Naive B cell (primary cell): ENCODE data around the gene LHFPL5. TPM values are rescaled to one million over a fixed set of nuclear protein-coding genes. Genes with fewer than 3 reads are reported as not detected.

Experiments used
- ATAC-seq, 2 donors: fragments of 150-1000 bp; cut with Tn5 transposase; 2 replicates each; pipeline ENCODE4 v1.10.0; 2021; ENCODE audit warnings: low read depth in 2 of 2, mild to moderate bottlenecking in 2 of 2, moderate library complexity in 2 of 2
- DNase-seq: peaks from one replicate; pipeline ENCODE4 v3.0.0; 2022
- H3K27ac Mint-ChIP-seq, 6 donors: one replicate each; pipeline ENCODE4 v1.8.0; 2020 to 2022; ENCODE audit warnings: mild to moderate bottlenecking in 6 of 6, mixed read lengths in 6 of 6, moderate library complexity in 5 of 6, inconsistent platforms in 2 of 6
- H3K27me3 Mint-ChIP-seq, 3 donors: one replicate each; pipeline ENCODE4 v1.8.0; 2021 to 2022; ENCODE audit warnings: mixed read lengths in 3 of 3, mild to moderate bottlenecking in 1 of 3
- H3K36me3 Mint-ChIP-seq, 2 donors: one replicate each; pipeline ENCODE4 v1.8.0; 2020 to 2022; ENCODE audit warnings: mixed read lengths in 2 of 2, inconsistent platforms in 1 of 2, mild to moderate bottlenecking in 1 of 2
- H3K4me1 Mint-ChIP-seq, 3 donors: one replicate each; pipeline ENCODE4 v1.8.0; 2020 to 2022; ENCODE audit warnings: mixed read lengths in 3 of 3, inconsistent platforms in 1 of 3, mild to moderate bottlenecking in 1 of 3, moderate library complexity in 1 of 3
- H3K4me3 Mint-ChIP-seq, 8 donors: one replicate each; pipeline ENCODE4 v1.8.0; 2020 to 2022; ENCODE audit warnings: mild to moderate bottlenecking in 8 of 8, mixed read lengths in 8 of 8, moderate library complexity in 8 of 8, inconsistent platforms in 2 of 8
- H3K9me3 Mint-ChIP-seq, 7 donors: one replicate each; pipeline ENCODE4 v1.8.0; 2020 to 2022; ENCODE audit warnings: mixed read lengths in 7 of 7, mild to moderate bottlenecking in 5 of 7, inconsistent platforms in 2 of 7, moderate library complexity in 1 of 7
- polyA plus RNA-seq, 6 donors: library from polyadenylated mRNA; unstranded; fragments of 300-500 nt; fragmentation: Illumina TruSeq; gene quantifications; one replicate each; pipeline ENCODE4 v1.2.3, GENCODE V29; 2021; ENCODE audit warnings: low read depth in 6 of 6

LHFPL5 gene
- polyA plus RNA-seq = not detected

DNA sequence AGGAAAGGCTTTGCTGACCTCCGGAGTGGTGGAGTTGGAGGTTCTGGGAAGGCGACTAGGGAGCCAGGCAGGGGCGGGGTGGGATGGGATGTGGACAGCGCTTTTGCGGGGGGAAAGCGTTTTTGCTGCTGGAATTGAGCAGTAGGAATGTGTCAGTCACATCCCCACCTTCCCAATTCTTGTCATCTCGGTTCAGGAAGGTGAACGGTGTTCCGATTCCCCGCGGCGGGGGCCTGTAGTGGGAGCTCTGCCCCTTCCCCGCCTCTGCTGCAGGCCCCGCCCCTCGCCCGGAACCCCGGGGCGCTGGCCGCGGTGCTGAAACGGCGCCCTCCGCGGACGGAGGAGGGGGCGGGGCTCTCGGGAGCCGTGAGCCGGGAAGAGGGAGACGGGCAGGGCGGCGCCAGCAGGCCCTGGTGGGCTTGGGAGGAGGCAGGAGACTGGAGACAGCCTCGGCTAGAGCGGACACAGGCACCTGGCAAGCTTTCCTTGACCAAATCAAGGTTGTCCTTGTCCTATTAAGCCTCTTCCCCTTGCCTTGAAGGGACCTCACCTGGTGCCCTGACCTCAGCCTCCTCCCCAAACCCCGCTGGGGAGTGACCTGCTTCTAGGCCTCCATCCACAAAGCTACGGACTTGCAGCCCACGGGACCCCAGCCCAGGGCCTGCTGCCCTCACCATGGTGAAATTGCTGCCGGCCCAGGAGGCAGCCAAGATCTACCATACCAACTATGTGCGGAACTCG is at the start of gene LHFPL5:
Gene LHFPL5, plus strand, starts transcription at position 357 of the 741 bp plus-strand sequence. Its CDS starts 319 bp downstream, at position 676.
- peaks cover 0 to 4% (median 0%) of the 10 kb centered on the region in 7 donors for H3K9me3 Mint-ChIP-seq
- no peaks in the 10 kb centered on the region for H3K36me3 Mint-ChIP-seq
- H3K4me1 Mint-ChIP-seq = peaks cover 0 to 8% (median 3%) of the 10 kb centered on the region in 3 donors
- peak within 1 kb of the TSS in 3 of 8 donors; percentile 5 to 45 (median 45) for H3K4me3 Mint-ChIP-seq
- peaks cover 37 to 44% (median 43%) of the 10 kb centered on the region in 3 donors for H3K27me3 Mint-ChIP-seq
- ATAC-seq = peak in 1 of 2 donors; percentile 46
- H3K27ac Mint-ChIP-seq = peak within 1 kb of the TSS in 1 of 6 donors; percentile 37
- DNase-seq = peak; percentile 26

DNA sequence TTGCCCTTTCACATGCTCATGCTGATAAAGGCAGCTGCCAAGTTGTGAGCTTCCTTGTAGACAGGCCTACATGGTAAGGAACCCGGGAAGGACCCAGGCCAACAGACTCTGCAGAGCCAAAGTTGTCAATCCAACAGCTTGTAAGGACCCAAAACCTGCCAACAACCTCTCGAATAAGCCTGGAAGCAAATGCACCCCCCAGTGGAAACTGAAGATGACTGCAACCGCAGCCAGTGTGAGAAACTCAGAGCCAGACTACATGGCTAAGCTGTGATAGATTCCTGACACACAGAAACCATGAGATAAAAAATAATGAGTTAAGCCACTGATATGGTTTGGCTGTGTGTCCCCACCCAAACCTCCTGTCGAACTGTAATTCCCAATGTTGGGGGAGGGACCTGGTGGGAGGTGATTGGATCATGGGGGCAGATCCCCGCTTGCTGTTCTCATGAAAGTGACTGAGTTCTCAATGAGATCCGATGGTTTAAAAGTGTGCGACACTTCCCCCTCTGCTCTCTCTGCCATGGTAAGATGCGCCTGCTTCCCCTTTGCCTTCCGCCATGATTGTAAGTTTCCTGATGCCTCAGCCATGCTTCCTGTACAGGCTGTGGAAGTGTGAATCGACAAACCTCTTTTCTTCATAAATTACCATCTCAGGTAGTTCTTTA is 47.6 kb upstream of the LHFPL5 start:
- H3K27me3 Mint-ChIP-seq = peaks cover 4 to 26% (median 17%) of the 10 kb centered on the region in 3 donors
- H3K36me3 Mint-ChIP-seq = no peaks in the 10 kb centered on the region
- no peak overlapping the region for H3K27ac Mint-ChIP-seq
- H3K4me3 Mint-ChIP-seq = peak overlapping the region in 2 of 8 donors; percentile 0 to 42
- DNase-seq = no peak
- peaks cover 0 to 4% (median 2%) of the 10 kb centered on the region in 7 donors for H3K9me3 Mint-ChIP-seq
- peaks cover 20 to 34% (median 26%) of the 10 kb centered on the region in 3 donors for H3K4me1 Mint-ChIP-seq
- ATAC-seq = no peak

DNA sequence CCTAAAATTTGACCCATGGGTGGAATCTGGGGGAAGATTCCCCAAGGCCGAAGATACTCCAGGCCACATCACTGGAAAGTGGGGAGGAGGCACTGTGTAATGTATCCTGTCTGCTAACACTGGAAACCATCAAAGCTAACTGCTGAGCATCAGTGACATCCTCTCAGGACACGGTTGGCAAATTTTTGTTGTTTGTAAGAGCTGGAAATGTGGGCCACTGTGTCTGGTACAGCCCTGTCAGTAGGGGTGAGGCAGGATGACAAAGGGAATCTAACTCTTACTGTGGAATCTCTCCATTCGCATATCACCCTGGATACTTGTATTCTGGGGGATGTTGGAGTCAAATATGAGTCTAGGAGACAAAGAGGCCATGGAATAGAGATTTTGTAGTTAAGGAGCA is 45.7 kb upstream of the LHFPL5 start:
- Mint-ChIP-seq H3K27me3 (peaks cover 17 to 44% (median 35%) of the 10 kb centered on the region in 3 donors), H3K27ac (no peak overlapping the region), H3K9me3 (peaks cover 0 to 4% (median 2%) of the 10 kb centered on the region in 7 donors)

DNA sequence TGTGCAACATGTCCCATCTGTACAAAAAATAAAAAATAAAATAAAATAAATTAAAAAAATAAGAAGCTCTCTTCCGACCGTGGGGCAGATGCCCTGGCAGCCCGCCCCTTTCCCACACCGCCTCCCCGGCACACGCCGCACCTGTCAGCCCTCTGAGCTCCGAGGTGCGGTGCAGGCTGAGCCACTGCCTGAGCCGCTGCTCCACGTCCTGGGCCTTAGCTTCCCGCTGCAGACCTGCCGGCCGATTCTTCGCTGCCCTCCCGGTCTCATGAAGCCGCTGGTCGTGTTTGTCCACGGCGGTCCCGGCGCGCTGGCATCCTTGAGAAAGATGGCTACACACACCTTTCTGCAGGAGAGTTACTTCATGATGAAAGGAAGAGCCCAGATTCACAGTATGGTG is 39.4 kb upstream of the LHFPL5 start:
- no peak for DNase-seq
- H3K36me3 Mint-ChIP-seq = no peaks in the 10 kb centered on the region
- no peak overlapping the region for H3K4me3 Mint-ChIP-seq
- H3K4me1 Mint-ChIP-seq = peaks cover 7 to 25% (median 23%) of the 10 kb centered on the region in 3 donors
- no peak for ATAC-seq
- peaks cover 13 to 39% (median 30%) of the 10 kb centered on the region in 3 donors for H3K27me3 Mint-ChIP-seq
- peaks cover 0 to 2% (median 0%) of the 10 kb centered on the region in 7 donors for H3K9me3 Mint-ChIP-seq
- no peak overlapping the region for H3K27ac Mint-ChIP-seq

More for the DNA sequence above, 45.7 kb upstream of the LHFPL5 start:
- Mint-ChIP-seq H3K4me3 (peak overlapping the region in 2 of 8 donors; percentile 2 to 25), H3K4me1 (peaks cover 20 to 43% (median 37%) of the 10 kb centered on the region in 3 donors), H3K36me3 (no peaks in the 10 kb centered on the region)
- ATAC-seq (peak in 1 of 2 donors; percentile 23), DNase-seq (no peak)

- ATAC-seq (no peak), DNase-seq (no peak)
- peak overlapping the region in 1 of 6 donors; percentile 53 for H3K27ac Mint-ChIP-seq
- H3K36me3 Mint-ChIP-seq = no peaks in the 10 kb centered on the region
- peaks cover 0 to 2% (median 0%) of the 10 kb centered on the region in 7 donors for H3K9me3 Mint-ChIP-seq
- H3K27me3 Mint-ChIP-seq = peaks cover 0 to 6% (median 4%) of the 10 kb centered on the region in 3 donors
- peaks cover 22 to 31% (median 29%) of the 10 kb centered on the region in 3 donors for H3K4me1 Mint-ChIP-seq
- H3K4me3 Mint-ChIP-seq = no peak overlapping the region
Observed at GRCh38 chr6:35769211-35769610, 35.9 kb upstream of the LHFPL5 start.

DNA sequence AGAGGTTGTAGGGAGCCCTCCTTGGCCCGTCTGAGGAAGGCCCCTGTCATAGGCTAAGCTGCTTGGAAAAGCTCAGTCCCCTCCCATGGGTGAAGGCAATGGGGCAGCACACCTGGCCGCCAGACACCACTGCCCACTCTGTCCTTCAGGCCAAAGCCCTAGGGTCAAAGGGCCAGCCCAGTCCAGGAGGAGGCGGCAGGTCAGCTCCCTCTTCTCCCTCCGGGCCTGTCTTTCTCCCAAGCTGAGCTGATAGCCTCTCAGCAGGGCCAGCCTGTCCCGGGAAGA is 33.9 kb upstream of the LHFPL5 start:
- Mint-ChIP-seq H3K27me3 (no peaks in the 10 kb centered on the region), H3K36me3 (no peaks in the 10 kb centered on the region), H3K9me3 (no peaks in the 10 kb centered on the region), H3K27ac (peak overlapping the region in 4 of 6 donors; percentile 4 to 92 (median 76)), H3K4me1 (peaks cover 22 to 37% (median 30%) of the 10 kb centered on the region in 3 donors), H3K4me3 (peak overlapping the region in 4 of 8 donors; percentile 68 to 84 (median 77))
- no peak for DNase-seq
- ATAC-seq = no peak

- no peak overlapping the region for H3K27ac Mint-ChIP-seq
- peaks cover 0 to 16% (median 9%) of the 10 kb centered on the region in 3 donors for H3K27me3 Mint-ChIP-seq
- H3K36me3 Mint-ChIP-seq = no peaks in the 10 kb centered on the region
- H3K4me1 Mint-ChIP-seq = peaks cover 29 to 44% (median 43%) of the 10 kb centered on the region in 3 donors
- no peaks in the 10 kb centered on the region for H3K9me3 Mint-ChIP-seq
- DNase-seq = no peak
- no peak overlapping the region for H3K4me3 Mint-ChIP-seq
- ATAC-seq = no peak
Observed at GRCh38 chr6:35774116-35774794, 30.9 kb upstream of the LHFPL5 start.

DNA sequence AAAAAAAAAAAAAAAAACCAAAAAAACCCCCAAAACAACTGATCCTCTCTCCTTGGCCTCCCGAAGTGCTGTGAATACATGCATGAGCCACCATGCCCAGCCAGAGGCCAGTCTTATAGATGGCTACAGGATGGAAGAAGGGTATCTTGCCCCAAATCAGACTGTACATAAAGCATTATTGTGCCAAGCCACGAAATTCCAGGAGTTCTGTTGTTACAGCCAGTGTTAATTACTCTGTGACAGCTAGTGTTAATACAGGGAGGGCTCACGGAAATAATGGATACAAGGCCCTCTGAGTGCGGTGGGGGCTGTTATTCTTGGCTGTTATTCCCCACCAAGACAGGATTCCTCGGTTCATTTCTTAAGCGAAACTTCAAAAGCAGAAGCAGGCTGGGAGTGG is 30.1 kb upstream of the LHFPL5 start:
- peaks cover 28 to 41% (median 40%) of the 10 kb centered on the region in 3 donors for H3K4me1 Mint-ChIP-seq
- ATAC-seq = no peak
- no peaks in the 10 kb centered on the region for H3K9me3 Mint-ChIP-seq
- no peak for DNase-seq
- H3K27ac Mint-ChIP-seq = peak overlapping the region in 1 of 6 donors; percentile 48
- peak overlapping the region in 1 of 8 donors; percentile 58 for H3K4me3 Mint-ChIP-seq
- peaks cover 0 to 23% (median 9%) of the 10 kb centered on the region in 3 donors for H3K27me3 Mint-ChIP-seq
- no peaks in the 10 kb centered on the region for H3K36me3 Mint-ChIP-seq

DNA sequence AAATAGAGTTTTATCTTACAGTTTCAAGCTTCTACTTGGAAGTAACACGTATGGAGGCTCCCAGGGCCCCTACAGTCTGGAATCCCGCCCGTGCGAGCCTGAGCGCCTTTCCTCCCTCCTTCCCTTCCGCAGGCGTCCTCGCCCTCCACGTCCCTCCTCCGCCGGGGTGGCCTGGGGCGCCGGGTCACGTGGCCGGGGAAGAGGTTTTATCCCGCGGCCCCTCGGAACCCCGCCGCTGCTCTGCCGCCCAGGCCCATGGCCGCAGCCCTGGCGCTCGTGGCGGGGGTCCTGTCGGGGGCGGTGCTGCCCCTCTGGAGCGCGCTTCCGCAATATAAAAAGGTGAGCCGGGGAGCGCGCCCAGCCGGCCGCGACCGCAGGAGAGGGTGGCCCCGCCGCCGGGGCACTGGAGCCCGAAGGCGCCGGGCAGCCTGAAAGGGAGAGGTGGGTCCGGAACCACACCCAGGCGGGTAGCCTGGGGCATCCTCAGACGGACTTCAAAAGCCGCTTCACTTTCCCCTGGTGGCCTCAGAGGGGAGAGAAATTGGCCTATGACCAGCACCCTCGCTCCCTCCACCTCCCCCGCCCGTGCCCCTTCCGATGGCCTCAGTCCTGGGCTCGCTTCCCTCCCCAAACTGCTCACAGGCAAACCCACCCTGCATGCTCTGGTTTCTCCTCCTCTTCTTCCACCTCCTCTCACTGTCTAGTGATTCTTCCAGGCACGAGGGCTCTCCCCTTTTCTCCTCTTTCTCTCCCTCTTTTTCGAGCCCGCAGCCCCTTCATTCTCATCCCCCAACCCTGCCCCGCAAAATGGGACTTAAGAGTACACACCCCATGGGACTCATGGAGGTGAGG is 28.6 kb upstream of the LHFPL5 start, which contains the start of gene CLPSL2:
Gene CLPSL2, plus strand, starts transcription at position 235 of the 852 bp plus-strand sequence. Its CDS starts 21 bp downstream, at position 256.
- Mint-ChIP-seq H3K27ac (peak within 1 kb of the TSS in 3 of 6 donors; percentile 51 to 97 (median 68)), H3K36me3 (no peaks in the 10 kb centered on the region), H3K4me1 (peaks cover 15 to 26% (median 25%) of the 10 kb centered on the region in 3 donors), H3K27me3 (peaks cover 4 to 32% (median 18%) of the 10 kb centered on the region in 3 donors), H3K4me3 (peak within 1 kb of the TSS; percentile 60 to 88 (median 82)), H3K9me3 (no peaks in the 10 kb centered on the region)
- peak; percentile 39 for DNase-seq
- peak; percentile 81 to 85 for ATAC-seq

DNA sequence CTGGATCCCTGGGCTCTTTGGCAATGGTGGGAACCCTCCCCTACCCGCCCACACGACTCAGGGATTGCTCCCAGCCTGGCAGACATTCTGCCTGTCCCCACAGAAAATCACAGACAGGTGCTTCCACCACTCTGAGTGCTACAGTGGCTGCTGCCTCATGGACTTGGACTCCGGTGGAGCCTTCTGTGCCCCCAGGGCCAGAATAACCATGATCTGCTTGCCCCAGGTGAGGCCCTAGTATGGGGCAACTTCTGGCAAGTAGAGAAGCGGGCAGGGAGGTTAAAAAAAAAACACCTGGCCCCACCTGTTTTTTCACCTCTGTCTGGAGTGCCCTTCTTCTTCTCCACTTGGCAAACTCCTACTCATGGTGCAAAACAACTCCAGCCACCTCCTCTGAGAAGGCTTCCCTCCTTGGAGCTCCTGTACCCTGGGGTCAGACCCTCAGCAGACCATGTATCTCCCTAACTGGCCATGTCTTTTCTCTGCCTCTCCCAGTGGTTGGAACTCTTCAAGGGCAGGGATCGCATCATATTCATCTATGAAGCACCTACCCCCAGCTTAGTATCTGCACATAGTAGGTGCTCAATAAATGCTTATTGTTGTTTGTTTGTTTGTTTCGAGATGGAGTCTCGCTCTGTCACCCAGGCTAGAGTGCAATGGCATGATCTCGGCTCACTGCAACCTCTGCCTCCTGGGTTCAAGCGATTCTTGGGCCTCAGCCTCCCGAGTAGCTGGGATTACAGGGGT is 27.6 kb upstream of the LHFPL5 start:
- H3K9me3 Mint-ChIP-seq = no peaks in the 10 kb centered on the region
- ATAC-seq = no peak
- H3K4me1 Mint-ChIP-seq = peaks cover 9 to 19% (median 19%) of the 10 kb centered on the region in 3 donors
- no peak for DNase-seq
- peak overlapping the region; percentile 51 to 88 (median 76) for H3K4me3 Mint-ChIP-seq
- peaks cover 4 to 39% (median 27%) of the 10 kb centered on the region in 3 donors for H3K27me3 Mint-ChIP-seq
- H3K36me3 Mint-ChIP-seq = no peaks in the 10 kb centered on the region
- peak overlapping the region in 1 of 6 donors; percentile 87 for H3K27ac Mint-ChIP-seq

GRCh38 chr6:35778437-35778836 is 26.7 kb upstream of the LHFPL5 start:
- Mint-ChIP-seq H3K27ac (peak overlapping the region in 1 of 6 donors; percentile 47), H3K9me3 (no peaks in the 10 kb centered on the region), H3K4me3 (peak overlapping the region in 2 of 8 donors; percentile 42 to 51), H3K27me3 (peaks cover 7 to 39% (median 28%) of the 10 kb centered on the region in 3 donors), H3K36me3 (no peaks in the 10 kb centered on the region), H3K4me1 (peaks cover 9 to 19% (median 19%) of the 10 kb centered on the region in 3 donors)
- no peak for ATAC-seq
- DNase-seq = no peak

- ATAC-seq = no peak
- Mint-ChIP-seq H3K27ac (peak within 1 kb of the TSS in 1 of 6 donors; percentile 56), H3K4me3 (peak within 1 kb of the TSS in 1 of 8 donors; percentile 45), H3K36me3 (no peaks in the 10 kb centered on the region), H3K4me1 (peaks cover 9 to 16% (median 14%) of the 10 kb centered on the region in 3 donors), H3K9me3 (no peaks in the 10 kb centered on the region), H3K27me3 (peaks cover 20 to 56% (median 42%) of the 10 kb centered on the region in 3 donors)
- no peak for DNase-seq
Observed at GRCh38 chr6:35780719-35781118, 24.4 kb upstream of the LHFPL5 start, which contains the start of gene CLPSL1. Gene CLPSL1 (plus strand): TSS chr6:35781019. CDS start chr6:35781111, 92 bp downstream.
